Medulla oblongata (tissue), 1 donor: ENCODE measurements around the gene TMEM120B.
A peak's percentile ranks its signal among the peaks of the same experiment; 100 is the strongest.
"Not testable (repeated sequence)": the region's sequence is repeated elsewhere in the genome, so short reads cannot be mapped to it uniquely, and the experiment has no call there.

Source experiments
- DNase-seq: peaks from one replicate; pipeline ENCODE4 v3.0.0-alpha.2; 2015; ENCODE audit errors: extremely low spot score

Gene TMEM120B

GRCh38 chr12:121709478-121709961 lies 3.0 kb upstream of the TMEM120B start:
- no peak for DNase-seq

- no peak for DNase-seq
These were observed 977 bp upstream of the TMEM120B start for GRCh38 chr12:121711361-121712189.

- DNase-seq = peak; percentile 66
These were observed 427 bp upstream of the TMEM120B start for GRCh38 chr12:121712190-121712460.

DNA sequence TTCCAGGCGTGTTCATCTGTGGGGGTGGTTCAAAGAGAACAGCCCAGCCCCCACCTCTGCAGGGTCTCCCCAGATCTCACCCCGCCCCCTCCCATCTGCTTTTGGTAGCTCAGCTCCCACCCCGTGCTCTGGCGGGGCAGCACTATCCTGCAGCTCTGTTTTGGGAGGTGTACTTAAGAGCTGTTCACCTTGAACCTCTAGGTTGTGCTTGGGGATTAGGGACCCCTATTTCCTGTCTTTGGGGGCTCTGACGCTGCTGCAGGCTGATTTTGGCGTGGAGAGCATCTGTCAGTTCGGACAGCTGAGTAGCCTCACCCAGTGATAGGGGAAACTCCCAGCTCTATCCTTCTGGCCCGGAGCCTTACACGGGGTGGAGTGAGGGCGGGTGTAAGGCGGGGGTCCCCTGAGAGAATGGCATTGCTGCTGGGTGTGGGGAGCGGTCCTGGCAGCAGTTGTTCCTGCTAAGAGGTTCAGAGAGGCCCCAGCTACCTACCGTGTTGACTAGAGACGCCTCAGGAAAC lies 765 bp downstream of the TMEM120B start:
- DNase-seq = no peak

DNA sequence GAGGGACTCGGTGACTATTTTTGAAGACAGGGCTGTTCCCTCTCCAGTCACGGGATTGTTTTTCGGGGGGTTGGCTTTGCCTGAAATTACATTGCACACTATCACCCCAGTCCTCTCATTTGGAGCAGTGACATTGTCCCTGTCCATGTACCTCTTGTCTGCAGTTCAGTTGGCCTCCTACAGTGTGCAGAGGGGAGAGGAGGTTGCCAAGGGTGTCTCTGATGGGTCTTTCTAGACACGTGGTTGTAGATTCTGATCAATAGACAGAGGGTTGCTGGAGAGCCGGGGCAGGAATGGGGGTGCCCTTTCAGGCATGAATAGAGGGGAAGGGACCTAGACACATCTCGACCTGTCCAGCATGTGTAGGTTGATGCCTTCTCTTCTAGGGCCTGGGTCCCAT lies 1.2 kb downstream of the TMEM120B start:
- no peak for DNase-seq

GRCh38 chr12:121715055-121715454 lies 2.5 kb downstream of the TMEM120B start:
- not testable (repeated sequence) for DNase-seq

DNA sequence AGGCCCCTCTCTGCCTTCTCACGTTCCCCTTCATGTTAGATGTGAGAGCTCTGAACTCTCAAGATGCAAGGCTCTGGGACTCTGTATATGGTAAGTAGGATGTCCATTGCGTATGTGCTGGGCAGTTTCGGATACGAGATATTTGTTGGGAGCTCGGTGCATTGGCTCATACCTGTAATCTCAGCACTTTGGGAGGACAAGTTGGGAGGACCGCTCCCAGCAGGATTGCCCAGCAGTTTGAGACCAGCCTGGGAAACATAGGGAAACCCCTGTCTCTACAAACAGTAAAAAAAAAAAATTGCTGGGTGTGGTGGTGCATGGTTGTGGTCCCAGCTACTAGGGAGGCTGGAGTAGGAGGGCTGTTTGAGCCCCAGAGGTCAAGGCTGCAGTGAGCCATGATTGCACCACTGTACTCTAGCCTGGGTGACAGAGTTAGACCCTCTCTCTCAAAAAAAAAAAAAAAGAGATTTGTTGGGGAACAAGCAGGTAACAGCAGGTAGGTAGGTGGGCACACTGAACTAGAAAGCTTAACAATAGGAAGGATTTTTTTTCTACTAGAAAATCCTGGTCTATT lies 3.4 kb downstream of the TMEM120B start:
- DNase-seq = no peak

- DNase-seq = no peak
These were observed 4.6 kb downstream of the TMEM120B start for GRCh38 chr12:121717041-121717699.

GRCh38 chr12:121718653-121719239 lies 6.2 kb downstream of the TMEM120B start:
- DNase-seq = no peak

DNA sequence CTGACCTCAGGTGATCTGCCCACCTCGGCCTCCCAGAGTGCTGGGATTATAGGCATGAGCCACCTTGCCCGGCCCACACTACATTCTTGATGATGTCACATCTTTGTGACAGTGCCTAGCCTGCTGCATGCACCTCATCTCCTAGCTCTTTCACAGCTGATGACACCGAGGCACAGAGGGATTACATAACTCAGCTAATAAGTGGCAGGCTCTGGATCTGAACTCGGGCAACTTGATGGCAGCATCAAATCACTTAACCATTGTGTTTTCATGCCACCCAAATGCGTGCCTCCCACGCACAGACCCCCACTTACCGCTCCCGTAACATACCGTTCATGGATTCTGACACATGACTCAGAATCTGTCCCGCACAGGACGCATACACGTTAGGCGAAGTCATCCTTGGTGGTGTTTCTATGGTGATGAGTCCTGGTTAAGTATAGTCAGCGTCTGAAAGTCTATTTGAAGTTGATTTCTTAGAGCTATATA lies 7.4 kb downstream of the TMEM120B start:
- no peak for DNase-seq

- DNase-seq = no peak
These were observed 8.2 kb downstream of the TMEM120B start for GRCh38 chr12:121720762-121721161.

GRCh38 chr12:121722511-121722910 lies 10.0 kb downstream of the TMEM120B start:
- no peak for DNase-seq

DNA sequence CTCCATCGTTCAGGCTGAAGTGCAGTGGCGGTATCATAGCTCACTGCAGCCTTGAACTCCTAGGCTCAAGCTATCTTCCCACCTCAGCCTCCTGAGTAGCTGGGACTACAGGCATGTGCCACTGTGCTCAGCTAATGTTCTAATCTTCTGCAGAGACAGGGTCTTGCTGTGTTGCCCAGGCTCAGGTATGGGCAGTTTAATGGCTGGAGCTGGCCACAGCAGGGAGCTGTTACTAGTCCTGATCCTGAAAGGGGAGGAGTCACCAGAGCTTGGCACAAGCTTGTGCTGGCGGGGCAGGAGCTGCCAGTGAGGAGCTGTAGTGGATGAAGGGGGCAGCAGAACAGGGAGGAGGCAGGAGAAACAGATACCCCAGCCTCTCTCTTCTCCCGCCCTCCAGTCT lies 10.6 kb downstream of the TMEM120B start:
- no peak for DNase-seq

GRCh38 chr12:121724925-121725324 lies 12.4 kb downstream of the TMEM120B start:
- no peak for DNase-seq

DNA sequence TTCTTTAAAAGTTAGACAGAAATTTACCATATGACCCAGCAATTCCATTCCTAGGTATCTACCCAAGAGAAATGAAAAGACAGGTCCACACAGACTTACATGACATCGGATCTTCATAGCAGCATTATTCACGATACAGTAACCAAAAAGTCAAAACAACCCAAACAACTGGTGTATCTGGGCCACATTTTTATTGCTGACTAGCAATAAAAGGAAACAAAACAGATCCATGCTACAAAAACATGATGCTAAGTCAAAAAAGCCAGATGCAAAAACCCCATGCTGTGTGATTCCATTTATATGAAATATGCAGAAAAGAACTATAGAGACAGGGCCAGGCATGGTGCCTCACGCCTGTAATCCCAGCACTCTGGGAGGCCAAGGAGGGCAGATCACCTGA lies 12.9 kb downstream of the TMEM120B start:
- no peak for DNase-seq

- no peak for DNase-seq
These were observed 16.5 kb downstream of the TMEM120B start for GRCh38 chr12:121729021-121729420.

- no peak for DNase-seq
These were observed 18.9 kb downstream of the TMEM120B start for GRCh38 chr12:121731473-121731872.

GRCh38 chr12:121733849-121734248 lies 21.3 kb downstream of the TMEM120B start:
- DNase-seq = no peak

DNA sequence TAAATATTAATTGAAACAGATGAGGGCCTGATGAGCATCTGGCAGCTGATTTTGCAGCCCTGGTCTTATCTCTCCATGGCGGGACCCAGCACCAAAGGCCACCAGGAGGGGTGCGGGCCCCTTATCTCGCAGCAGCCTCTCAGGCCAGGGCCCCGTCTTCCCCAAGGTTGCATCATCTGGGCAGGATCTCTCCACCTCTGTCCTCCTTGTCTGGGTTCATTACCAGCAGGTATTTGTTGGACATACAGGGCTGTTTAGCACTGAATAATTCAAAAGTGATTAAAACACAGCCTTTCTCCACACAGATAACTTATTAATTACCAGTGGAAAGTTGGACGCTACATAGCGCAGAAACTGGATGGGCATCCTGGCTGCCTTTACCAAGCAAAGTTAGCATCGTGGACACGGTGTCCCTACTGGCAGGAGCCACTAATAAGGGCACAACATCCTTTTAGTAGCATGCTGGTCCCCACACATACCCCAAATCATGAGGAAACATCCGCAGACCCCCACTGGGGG lies 25.8 kb downstream of the TMEM120B start:
- no peak for DNase-seq

- no peak for DNase-seq
These were observed 28.3 kb downstream of the TMEM120B start for GRCh38 chr12:121740847-121741246.

- DNase-seq = no peak
These were observed 29.2 kb downstream of the TMEM120B start for GRCh38 chr12:121741743-121742142.

GRCh38 chr12:121745545-121745944 lies 33.0 kb downstream of the TMEM120B start:
- DNase-seq = not testable (repeated sequence)
